Uterus (tissue), 4 donors: ENCODE results near the gene CCR9. TPM values are rescaled to one million over a fixed set of nuclear protein-coding genes. Genes with fewer than 3 reads are reported as not detected.

Experiments
- DNase-seq, 2 donors: peaks; one replicate each; pipeline ENCODE4 v3.0.0-alpha.2; 2019 to 2020
- H3K27ac ChIP-seq, 2 donors: fragments of 200-600 bp; sonication (generic); 1 replicate in 1 of 2; 2 replicates in 1 of 2; pipeline ENCODE4 v1.5.1; 2016 to 2018
- H3K27me3 ChIP-seq, 2 donors: fragments of 200-600 bp; sonication (generic); one replicate each; pipeline ENCODE4 v1.5.1; 2018 to 2019; ENCODE audit warnings: control low read depth in 1 of 2
- H3K36me3 ChIP-seq, 2 donors: fragments of 200-600 bp; sonication (generic); one replicate each; pipeline ENCODE4 v1.5.1; 2019; ENCODE audit warnings: control low read depth in 1 of 2
- H3K4me1 ChIP-seq, 2 donors: fragments of 200-600 bp; sonication (generic); one replicate each; pipeline ENCODE4 v1.5.1; 2018 to 2019; ENCODE audit warnings: control low read depth in 1 of 2
- H3K4me3 ChIP-seq, 2 donors: fragments of 200-600 bp; sonication (generic); 1 replicate in 1 of 2; 2 replicates in 1 of 2; pipeline ENCODE4 v1.5.1; 2018 to 2019; ENCODE audit warnings: mild to moderate bottlenecking in 1 of 2
- H3K9me3 ChIP-seq, 2 donors: fragments of 200-600 bp; sonication (generic); one replicate each; pipeline ENCODE4 v1.5.1; 2019; ENCODE audit warnings: control low read depth in 1 of 2
- CTCF ChIP-seq, 4 experiments: fragments of 200-600 bp in 2 of 4; fragments of 450-650 bp in 2 of 4; sonication (generic) in 2 of 4; IDR thresholded peaks; one replicate each; pipeline ENCODE4 v1.5.1; 2016 to 2019; ENCODE audit warnings: antibody characterized with exemption in 4 of 4, mild to moderate bottlenecking in 2 of 4, moderate library complexity in 1 of 4
- POLR2A ChIP-seq, 2 donors: fragments of 450-650 bp; IDR thresholded peaks; one replicate each; pipeline ENCODE4 v1.6.1; 2016; ENCODE audit warnings: antibody characterized with exemption in 2 of 2, mild to moderate bottlenecking in 1 of 2, moderate library complexity in 1 of 2
- intact Hi-C: fragments of 100-400 bp; cut with DNase I; formaldehyde crosslinking; loops from one replicate; pipeline ENCODE4 v1.15.1; 2023; ENCODE audit warnings: low total_unique reads
- total RNA-seq, 4 donors: library from RNA; depleted of rRNA in 3 of 4; stranded (reverse); fragments of >200 nt in 3 of 4; gene quantifications; one replicate each; pipeline versions ENCODE4 v1.1.0 to v1.2.4, GENCODE V29; 2014 to 2023
- donor health status: DM: yes; HTN: yes; CAD: no.

CCR9 gene
- total RNA-seq, 4 donors from 2014 or later = 0.14 TPM; not detected in 3

- Histone ChIP-seq H3K27ac (no peak overlapping the region), H3K9me3 (no peaks in the 10 kb centered on the region), H3K27me3 (no peaks in the 10 kb centered on the region), H3K36me3 (no peaks in the 10 kb centered on the region), H3K4me3 (no peak overlapping the region), H3K4me1 (no peaks in the 10 kb centered on the region)
- intact Hi-C loops = no loop called here
- no peak for DNase-seq
- TF ChIP-seq POLR2A (IDR thresholded peaks at IDR 0.05) = no peak
- no peak for TF ChIP-seq CTCF (IDR thresholded peaks at IDR 0.05)
These were observed 21.7 kb downstream of the CCR9 start for GRCh38 chr3:45907769-45908705.

GRCh38 chr3:45908761-45909160, 22.4 kb downstream of the CCR9 start:
- no peaks in the 10 kb centered on the region for H3K9me3 ChIP-seq
- H3K27ac ChIP-seq = no peak overlapping the region
- TF ChIP-seq POLR2A (IDR thresholded peaks at IDR 0.05) (no peak), CTCF (IDR thresholded peaks at IDR 0.05) (no peak)
- H3K27me3 ChIP-seq = no peaks in the 10 kb centered on the region
- no peak overlapping the region for H3K4me3 ChIP-seq
- intact Hi-C loops = no loop called here
- H3K36me3 ChIP-seq = no peaks in the 10 kb centered on the region
- no peaks in the 10 kb centered on the region for H3K4me1 ChIP-seq
- no peak for DNase-seq

- Histone ChIP-seq H3K27ac (no peak overlapping the region), H3K27me3 (no peaks in the 10 kb centered on the region), H3K4me1 (no peaks in the 10 kb centered on the region), H3K4me3 (no peak overlapping the region), H3K36me3 (no peaks in the 10 kb centered on the region), H3K9me3 (no peaks in the 10 kb centered on the region)
- intact Hi-C loops = no loop called here
- DNase-seq = no peak
- TF ChIP-seq POLR2A (IDR thresholded peaks at IDR 0.05) = no peak
- no peak for TF ChIP-seq CTCF (IDR thresholded peaks at IDR 0.05)
These were observed 23.2 kb downstream of the CCR9 start for GRCh38 chr3:45909542-45909941.

- no peak overlapping the region for H3K4me3 ChIP-seq
- intact Hi-C loops = no loop called here
- no peaks in the 10 kb centered on the region for H3K36me3 ChIP-seq
- H3K27me3 ChIP-seq = no peaks in the 10 kb centered on the region
- no peaks in the 10 kb centered on the region for H3K9me3 ChIP-seq
- no peak for DNase-seq
- TF ChIP-seq CTCF (IDR thresholded peaks at IDR 0.05) (no peak), POLR2A (IDR thresholded peaks at IDR 0.05) (no peak)
- H3K4me1 ChIP-seq = no peaks in the 10 kb centered on the region
- no peak overlapping the region for H3K27ac ChIP-seq
These were observed 24.5 kb downstream of the CCR9 start for GRCh38 chr3:45910892-45911291.

- no peak for DNase-seq
- intact Hi-C loops = no loop called here
- TF ChIP-seq CTCF (IDR thresholded peaks at IDR 0.05) = no peak
- no peak for TF ChIP-seq POLR2A (IDR thresholded peaks at IDR 0.05)
- no peaks in the 10 kb centered on the region for H3K4me1 ChIP-seq
- H3K36me3 ChIP-seq = no peaks in the 10 kb centered on the region
- no peaks in the 10 kb centered on the region for H3K27me3 ChIP-seq
- no peaks in the 10 kb centered on the region for H3K9me3 ChIP-seq
- H3K27ac ChIP-seq = no peak overlapping the region
- H3K4me3 ChIP-seq = no peak overlapping the region
These were observed 25.3 kb downstream of the CCR9 start for GRCh38 chr3:45911511-45912226.
